ENCODE measurements around the gene HOXA3.

- TF ChIP-seq CTCF (IDR thresholded peaks at IDR 0.05) (no peak), EP300 (IDR thresholded peaks at IDR 0.05) (no peak), POLR2A (IDR thresholded peaks at IDR 0.05) (no peak)
Measured at GRCh38 chr7:27184337-27185012, 32.1 kb upstream of the HOXA3 start.

Data from ovary (tissue), 3 donors.